NB4 (cell line): ENCODE results near the gene TMEM178A.
"Not testable (repeated sequence)": the region's sequence is repeated elsewhere in the genome, so short reads cannot be mapped to it uniquely, and the experiment has no call there.

Experiments
- DNase-seq: peaks from one replicate; pipeline ENCODE4 v3.0.0; 2010; ENCODE audit warnings: low read depth
- H3K4me3 ChIP-seq: one replicate; pipeline ENCODE4 v1.5.1; 2011; ENCODE audit warnings: mild to moderate bottlenecking, low read depth, low read length, moderate library complexity
- MYC ChIP-seq: IDR thresholded peaks from 2 replicates; pipeline ENCODE4 v1.6.1; 2011; ENCODE audit warnings: low read depth, low read length
- POLR2A ChIP-seq: IDR thresholded peaks from 2 replicates; pipeline ENCODE4 v1.6.1; 2011; ENCODE audit warnings: mild to moderate bottlenecking; ENCODE audit not compliant: insufficient read length; ENCODE audit errors: extremely low read depth
- TF ChIP-seq, protein P1 (sequence below): IDR thresholded peaks from one replicate; pipeline ENCODE4 v1.5.1; 2012; ENCODE audit warnings: low read depth, low read length
- TF ChIP-seq, protein P2 (sequence below): IDR thresholded peaks from 2 replicates; pipeline ENCODE4 v1.6.1; 2011; ENCODE audit warnings: low read depth, low read length

The TMEM178A gene

DNA sequence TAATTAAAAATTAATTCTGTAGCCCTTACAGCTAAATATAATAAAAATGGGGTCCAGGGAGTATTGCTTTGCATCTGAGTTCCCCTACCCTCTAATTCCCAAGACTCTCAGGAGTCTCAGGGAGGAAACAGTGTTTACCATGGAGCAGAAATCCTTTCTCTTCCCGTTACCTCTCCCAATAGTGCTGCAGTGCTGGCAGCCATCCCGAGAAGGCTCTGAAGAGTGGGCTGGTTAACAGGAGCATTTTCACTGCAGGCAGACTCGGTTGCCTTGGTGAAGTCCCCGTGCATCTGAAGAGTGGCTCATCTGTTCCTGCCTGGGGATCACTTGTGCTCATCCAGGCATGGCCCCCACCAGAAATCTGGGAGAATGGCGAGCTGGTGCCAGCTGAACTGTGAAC is 41.8 kb upstream of the TMEM178A start:
- no peak overlapping the region for H3K4me3 ChIP-seq
- DNase-seq: no peak
- no peak for TF ChIP-seq MYC
- no peak for TF ChIP-seq POLR2A
- TF ChIP-seq, protein P1, sequence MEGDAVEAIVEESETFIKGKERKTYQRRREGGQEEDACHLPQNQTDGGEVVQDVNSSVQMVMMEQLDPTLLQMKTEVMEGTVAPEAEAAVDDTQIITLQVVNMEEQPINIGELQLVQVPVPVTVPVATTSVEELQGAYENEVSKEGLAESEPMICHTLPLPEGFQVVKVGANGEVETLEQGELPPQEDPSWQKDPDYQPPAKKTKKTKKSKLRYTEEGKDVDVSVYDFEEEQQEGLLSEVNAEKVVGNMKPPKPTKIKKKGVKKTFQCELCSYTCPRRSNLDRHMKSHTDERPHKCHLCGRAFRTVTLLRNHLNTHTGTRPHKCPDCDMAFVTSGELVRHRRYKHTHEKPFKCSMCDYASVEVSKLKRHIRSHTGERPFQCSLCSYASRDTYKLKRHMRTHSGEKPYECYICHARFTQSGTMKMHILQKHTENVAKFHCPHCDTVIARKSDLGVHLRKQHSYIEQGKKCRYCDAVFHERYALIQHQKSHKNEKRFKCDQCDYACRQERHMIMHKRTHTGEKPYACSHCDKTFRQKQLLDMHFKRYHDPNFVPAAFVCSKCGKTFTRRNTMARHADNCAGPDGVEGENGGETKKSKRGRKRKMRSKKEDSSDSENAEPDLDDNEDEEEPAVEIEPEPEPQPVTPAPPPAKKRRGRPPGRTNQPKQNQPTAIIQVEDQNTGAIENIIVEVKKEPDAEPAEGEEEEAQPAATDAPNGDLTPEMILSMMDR: no peak
- TF ChIP-seq, protein P2, sequence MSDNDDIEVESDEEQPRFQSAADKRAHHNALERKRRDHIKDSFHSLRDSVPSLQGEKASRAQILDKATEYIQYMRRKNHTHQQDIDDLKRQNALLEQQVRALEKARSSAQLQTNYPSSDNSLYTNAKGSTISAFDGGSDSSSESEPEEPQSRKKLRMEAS: no peak

DNA sequence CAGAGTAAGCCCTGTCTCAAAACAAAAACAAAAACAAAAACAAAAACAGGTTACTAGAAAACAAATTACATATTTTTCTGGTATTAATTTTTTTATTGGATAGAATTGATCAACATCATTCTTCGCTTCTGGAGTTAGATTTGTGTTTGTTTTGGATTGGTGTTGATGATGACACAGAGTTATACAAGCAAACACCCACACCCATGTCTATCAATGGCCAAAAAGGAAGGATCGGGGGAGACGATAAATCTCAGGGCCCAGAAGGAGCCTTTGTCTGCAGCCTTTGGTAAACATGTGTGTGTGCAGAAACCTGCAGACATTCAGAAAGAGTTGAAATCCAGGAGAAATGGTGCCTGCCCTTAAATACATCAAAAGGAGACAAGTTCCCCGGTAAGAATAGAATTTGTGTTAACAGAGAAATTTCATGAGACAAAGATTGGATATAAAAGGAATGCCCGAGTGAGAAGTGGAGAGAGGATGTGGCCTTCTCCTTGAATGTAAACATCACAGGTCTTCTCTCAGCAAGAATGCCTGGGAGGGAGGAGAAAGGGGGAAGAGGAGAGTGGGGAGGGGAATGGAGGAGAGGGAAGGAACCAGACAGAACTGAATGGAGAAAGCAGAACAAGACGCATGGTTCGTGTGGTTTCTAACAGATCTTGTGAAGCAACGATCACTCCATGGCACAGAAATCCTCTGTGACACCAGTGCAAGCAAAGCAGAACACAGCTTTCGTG is 40.4 kb upstream of the TMEM178A start:
- TF ChIP-seq, protein P2: peak; percentile 65
- TF ChIP-seq POLR2A (no peak), MYC (peak; percentile 55)
- TF ChIP-seq, protein P1: no peak
- no peak overlapping the region for H3K4me3 ChIP-seq
- peak; percentile 81 for DNase-seq

DNA sequence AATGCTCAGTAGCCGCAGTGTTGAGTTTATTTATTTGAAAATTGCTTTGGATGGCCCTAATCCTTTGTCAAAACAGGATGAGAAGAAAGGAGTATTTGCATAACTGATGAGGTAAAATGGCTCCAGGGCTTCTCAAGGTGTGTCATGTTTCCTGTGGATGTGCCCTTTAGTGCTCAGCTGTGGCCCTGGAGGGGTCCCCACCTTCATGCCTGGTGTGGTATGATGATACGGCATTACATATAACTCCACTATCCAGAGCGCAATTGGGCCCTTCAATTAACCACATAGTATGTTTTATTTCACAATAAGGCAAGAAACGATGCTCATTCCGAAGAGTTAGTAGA is 39.8 kb upstream of the TMEM178A start:
- no peak for DNase-seq
- TF ChIP-seq, protein P2: no peak
- TF ChIP-seq, protein P1: no peak
- TF ChIP-seq POLR2A (no peak), MYC (no peak)

DNA sequence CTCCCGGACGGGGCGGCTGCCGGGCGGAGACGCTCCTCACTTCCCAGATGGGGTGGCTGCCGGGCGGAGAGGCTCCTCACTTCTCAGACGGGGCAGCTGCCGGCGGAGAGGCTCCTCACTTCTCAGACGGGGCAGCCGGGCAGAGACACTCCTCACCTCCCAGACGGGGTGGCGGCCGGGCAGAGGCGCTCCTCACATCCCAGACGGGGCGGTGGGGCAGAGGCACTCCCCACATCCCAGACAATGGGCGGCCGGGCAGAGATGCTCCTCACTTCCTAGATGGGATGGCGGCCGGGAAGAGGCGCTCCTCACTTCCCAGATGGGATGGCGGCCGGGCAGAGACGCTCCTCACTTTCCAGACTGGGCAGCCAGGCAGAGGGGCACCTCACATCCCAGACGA is 37.4 kb upstream of the TMEM178A start:
- H3K4me3 ChIP-seq, DNase-seq: not testable (repeated sequence)

More for the DNA sequence above, 39.8 kb upstream of the TMEM178A start:
- no peak overlapping the region for H3K4me3 ChIP-seq

DNA sequence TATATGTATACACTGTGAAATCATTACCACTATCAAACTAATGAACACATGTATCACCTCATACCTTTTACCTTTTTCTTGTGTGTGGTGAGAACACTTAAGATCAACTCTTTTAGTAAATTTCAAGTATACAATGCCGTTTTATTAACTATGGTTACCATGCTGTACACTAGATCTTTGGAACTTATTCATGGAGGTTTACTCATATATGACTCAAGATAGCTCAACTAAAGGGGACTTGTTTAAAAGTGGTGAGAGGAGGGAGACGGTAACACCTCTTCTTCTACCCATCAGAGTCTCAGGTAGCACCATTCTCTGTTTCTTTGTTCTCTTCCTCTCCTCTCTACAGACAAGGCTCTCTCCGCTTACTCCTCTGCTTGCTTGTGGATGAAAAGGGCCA is 36.1 kb upstream of the TMEM178A start:
- no peak for DNase-seq
- TF ChIP-seq, protein P2: no peak
- TF ChIP-seq MYC (no peak), POLR2A (no peak)
- TF ChIP-seq, protein P1: no peak
- H3K4me3 ChIP-seq: no peak overlapping the region

DNA sequence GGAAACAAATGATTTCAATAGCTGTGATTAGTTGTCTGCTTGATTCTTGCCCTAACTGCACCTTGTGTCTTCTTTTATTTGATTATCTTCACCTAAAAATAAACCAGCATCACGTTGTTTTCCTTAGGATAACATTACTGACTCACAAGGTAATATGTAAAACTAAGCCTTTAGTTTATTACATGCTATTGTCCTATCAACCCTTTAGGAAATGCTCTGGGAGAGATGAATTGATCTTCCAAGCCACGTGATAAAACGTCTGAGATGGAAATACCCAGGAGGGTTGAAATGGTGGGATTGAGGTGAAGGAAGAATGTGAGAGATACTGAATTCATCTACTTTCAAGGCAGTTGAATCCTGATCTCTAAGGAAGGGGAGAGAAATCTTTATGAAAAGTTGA is 34.5 kb upstream of the TMEM178A start:
- DNase-seq: no peak
- no peak overlapping the region for H3K4me3 ChIP-seq
- TF ChIP-seq, protein P2: no peak
- TF ChIP-seq, protein P1: no peak
- TF ChIP-seq POLR2A: no peak
- TF ChIP-seq MYC: no peak
